ENCODE results near the gene F2RL2.

GRCh38 chr5:76607353-76607871 lies 15.8 kb downstream of the F2RL2 start:
- TF ChIP-seq, protein P1, sequence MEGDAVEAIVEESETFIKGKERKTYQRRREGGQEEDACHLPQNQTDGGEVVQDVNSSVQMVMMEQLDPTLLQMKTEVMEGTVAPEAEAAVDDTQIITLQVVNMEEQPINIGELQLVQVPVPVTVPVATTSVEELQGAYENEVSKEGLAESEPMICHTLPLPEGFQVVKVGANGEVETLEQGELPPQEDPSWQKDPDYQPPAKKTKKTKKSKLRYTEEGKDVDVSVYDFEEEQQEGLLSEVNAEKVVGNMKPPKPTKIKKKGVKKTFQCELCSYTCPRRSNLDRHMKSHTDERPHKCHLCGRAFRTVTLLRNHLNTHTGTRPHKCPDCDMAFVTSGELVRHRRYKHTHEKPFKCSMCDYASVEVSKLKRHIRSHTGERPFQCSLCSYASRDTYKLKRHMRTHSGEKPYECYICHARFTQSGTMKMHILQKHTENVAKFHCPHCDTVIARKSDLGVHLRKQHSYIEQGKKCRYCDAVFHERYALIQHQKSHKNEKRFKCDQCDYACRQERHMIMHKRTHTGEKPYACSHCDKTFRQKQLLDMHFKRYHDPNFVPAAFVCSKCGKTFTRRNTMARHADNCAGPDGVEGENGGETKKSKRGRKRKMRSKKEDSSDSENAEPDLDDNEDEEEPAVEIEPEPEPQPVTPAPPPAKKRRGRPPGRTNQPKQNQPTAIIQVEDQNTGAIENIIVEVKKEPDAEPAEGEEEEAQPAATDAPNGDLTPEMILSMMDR (IDR thresholded peaks at IDR 0.05): no peak
- no peak for TF ChIP-seq POLR2AphosphoS5 (IDR thresholded peaks at IDR 0.05)

Data from esophagus muscularis mucosa (tissue), 3 donors.